ENCODE measurements around the gene AP3B1. TPM values are rescaled to one million over a fixed set of nuclear protein-coding genes. Genes with fewer than 3 reads are reported as not detected.
"Not testable (repeated sequence)": the region's sequence is repeated elsewhere in the genome, so short reads cannot be mapped to it uniquely, and the experiment has no call there.

The AP3B1 gene
- total RNA-seq, 1 experiment from 2014 or later, result 47.5 TPM

DNA sequence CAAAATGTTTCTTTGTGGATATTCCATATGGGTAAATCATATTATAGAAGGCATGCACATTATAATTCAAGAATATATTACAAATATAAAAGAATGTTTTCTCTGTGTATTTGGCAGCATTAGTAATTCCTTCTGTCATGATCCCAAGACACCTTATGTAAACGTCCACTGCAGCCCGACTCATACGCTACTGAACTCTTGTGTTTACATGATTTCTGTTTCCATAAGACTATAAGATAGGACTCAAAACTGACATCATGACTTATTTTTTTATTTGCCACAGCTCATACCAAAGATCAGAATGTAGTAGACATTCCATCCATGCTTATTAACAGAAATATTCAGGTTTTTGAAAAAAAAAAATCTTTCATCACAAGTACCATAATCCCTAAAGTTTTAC, 234.1 kb downstream of the AP3B1 start:
- DNase-seq (ENCODE audit: low read depth), result no peak
- in situ Hi-C loops (cut with HindIII; ENCODE audit: low pct_unique_long_range_greater_than_20kb, low sequenced_read_pairs), result no loop called here

DNA sequence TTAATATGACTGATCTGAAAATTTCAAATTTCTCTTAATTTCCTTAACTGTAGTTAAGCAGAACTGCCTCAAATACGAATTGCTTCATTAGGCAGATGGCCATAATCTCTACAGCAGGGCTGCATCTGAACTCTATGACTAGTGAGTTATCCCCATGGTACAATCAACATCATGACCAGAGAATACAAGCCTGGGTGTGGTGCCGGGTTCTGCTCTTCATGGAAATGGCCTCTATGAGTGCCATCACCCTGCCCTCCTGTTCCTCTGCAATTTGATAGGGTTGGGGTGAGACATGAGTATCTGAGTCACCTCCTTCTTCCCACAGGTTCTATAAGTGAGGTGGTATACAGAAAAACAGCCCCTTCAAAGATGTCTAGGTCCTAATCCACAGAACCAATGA, 235.9 kb downstream of the AP3B1 start:
- in situ Hi-C loops (cut with HindIII; ENCODE audit: low pct_unique_long_range_greater_than_20kb, low sequenced_read_pairs), result no loop called here

DNA sequence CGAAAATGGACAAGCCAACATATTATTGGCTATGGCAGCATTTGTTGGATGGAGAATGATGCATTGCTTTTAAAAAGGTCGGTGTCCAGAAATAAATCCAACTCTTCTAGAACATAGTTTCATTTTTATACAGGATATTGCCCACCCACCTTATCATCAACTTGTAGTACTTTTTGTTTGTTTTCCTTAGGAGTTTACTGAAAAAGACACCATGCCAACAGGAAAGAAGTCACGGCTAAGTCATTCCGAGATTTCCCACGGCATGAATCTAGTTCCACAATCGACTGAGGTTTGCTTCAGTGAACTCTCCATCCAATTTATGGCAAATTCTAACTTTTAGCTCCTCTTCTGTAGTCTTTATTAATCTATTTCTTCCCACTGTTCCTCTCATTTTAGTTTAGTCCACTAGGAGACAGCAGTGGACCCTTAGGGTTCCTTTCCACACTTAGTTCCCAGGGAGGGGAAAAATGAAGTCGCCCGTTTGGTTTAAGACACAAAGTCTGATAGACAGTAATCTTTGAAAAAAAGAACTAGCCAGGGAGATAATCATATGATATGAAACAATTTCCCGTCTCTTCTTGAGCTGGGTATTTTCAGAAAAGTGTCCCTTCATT, 237.5 kb downstream of the AP3B1 start:
- DNase-seq (ENCODE audit: low read depth), result no peak
- in situ Hi-C loops (cut with HindIII; ENCODE audit: low pct_unique_long_range_greater_than_20kb, low sequenced_read_pairs), result no loop called here

More for the DNA sequence above, 235.9 kb downstream of the AP3B1 start:
- DNase-seq (ENCODE audit: low read depth), result no peak

DNA sequence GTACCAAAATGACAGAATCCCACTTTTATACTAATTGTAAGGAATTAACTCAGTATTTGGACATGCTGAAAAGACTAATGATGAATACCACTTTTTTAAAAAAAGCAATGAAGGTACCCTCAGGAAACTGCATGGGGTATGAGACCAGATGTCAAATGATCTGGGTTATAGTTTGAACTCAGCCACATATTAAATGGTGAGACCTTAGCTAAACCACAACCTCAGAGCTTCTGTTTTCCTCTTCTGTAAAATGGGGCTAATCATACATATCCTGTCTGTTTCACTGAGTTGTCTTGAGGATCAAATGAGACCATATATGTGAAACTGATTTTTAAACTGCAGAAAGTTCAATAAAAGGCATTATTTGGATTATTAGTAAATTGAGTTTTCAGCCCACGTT, 238.4 kb downstream of the AP3B1 start:
- in situ Hi-C loops (cut with HindIII; ENCODE audit: low pct_unique_long_range_greater_than_20kb, low sequenced_read_pairs), result no loop called here
- no peak for DNase-seq (ENCODE audit: low read depth)

DNA sequence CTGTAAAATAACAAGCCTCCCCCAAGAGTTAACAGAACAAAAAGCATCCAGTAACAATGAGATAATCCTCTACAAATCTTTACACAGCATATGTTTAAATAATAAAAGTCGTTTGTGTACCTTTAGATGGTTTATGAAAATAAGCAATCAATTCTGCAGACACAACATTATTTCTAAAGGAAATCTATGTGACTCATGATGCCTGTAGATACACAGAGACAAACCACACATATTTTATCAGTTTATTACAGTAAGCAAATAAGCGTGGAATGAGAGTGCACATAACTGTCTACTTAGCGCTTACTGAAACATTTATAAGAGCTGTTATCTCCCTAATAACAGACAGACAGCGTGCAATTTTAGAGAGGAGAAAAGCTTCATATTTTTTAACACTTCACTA, 243.6 kb downstream of the AP3B1 start:
- DNase-seq (ENCODE audit: low read depth), result no peak
- in situ Hi-C loops (cut with HindIII; ENCODE audit: low pct_unique_long_range_greater_than_20kb, low sequenced_read_pairs), result no loop called here

DNA sequence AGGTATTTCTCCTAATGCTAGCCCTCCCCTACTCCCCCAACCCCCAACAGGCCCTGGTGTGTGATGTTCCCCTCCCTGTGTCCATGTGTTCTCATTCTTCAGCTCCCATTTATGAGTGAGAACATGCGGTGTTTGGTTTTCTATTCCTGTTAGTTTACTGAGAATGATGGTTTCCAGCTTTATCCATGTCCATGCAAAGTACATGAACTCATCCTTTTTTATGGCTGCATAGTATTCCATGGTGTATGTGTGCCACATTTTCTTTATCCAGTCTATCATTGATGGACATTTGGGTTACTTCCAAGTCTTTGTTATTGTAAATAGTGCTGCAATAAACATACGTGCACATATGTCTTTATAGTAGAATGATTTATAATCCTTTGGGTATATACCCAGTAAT, 247.7 kb downstream of the AP3B1 start:
- in situ Hi-C loops (cut with HindIII; ENCODE audit: low pct_unique_long_range_greater_than_20kb, low sequenced_read_pairs); DNase-seq (ENCODE audit: low read depth): not testable (repeated sequence)

DNA sequence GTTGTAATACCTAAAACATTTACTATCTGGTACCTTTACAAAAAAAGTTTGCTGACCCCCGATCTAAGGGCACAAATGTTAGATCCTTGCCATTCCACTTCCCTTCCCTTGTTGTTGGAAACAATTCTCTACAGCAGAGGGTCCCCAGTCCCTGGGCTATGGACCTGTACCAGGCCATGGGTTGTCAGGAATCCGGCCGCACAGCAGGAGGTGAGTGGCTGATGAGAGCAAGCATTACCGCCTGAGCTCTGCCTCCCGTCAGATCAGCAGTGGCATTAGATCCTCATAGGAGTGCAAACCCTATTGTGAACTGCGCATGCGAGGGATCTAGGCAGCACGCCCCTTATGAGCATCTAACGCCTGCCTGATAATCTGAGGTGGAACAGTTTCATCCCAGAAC, 248.5 kb downstream of the AP3B1 start:
- in situ Hi-C loops (cut with HindIII; ENCODE audit: low pct_unique_long_range_greater_than_20kb, low sequenced_read_pairs), result no loop called here
- DNase-seq (ENCODE audit: low read depth), result no peak

DNA sequence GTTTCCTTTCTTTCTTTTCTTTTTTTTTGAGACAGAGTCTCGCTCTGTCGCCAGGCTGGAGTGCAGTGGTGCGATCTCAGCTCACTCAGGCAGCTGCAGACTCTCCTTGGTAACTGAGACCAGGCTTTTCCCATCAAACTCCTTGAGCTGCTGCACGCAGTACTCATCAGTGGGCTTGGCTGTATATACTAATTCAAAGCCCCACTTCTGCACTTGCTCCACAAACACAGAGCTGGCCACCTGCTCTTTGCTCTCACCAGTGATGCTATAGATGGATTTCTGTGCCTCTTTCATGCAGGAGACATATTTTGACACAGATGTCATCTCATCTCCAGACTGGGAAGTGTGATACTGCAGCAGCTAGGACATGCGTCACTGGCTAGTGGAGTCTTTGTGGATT, 252.7 kb downstream of the AP3B1 start:
- DNase-seq (ENCODE audit: low read depth), result no peak
- in situ Hi-C loops (cut with HindIII; ENCODE audit: low pct_unique_long_range_greater_than_20kb, low sequenced_read_pairs), result no loop called here

DNA sequence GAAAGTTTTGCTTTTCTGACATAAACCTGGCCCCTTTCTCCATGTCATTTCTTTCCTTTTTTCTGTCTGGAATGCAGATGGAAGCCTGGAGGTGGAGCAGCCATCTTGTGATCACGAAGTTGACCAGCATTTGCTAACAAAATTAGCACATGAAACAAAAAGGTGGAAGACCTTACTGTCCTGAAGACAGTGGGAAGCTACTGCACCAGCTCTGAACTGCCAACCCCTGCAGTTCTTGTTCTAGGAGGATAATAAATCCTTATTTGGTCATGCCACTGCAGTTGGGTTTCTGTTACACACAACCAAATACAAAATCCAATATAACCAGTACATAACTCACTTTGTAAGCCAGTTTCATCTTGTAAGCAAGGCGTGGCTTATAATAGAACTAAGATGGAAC, 269.0 kb downstream of the AP3B1 start:
- in situ Hi-C loops (cut with HindIII; ENCODE audit: low pct_unique_long_range_greater_than_20kb, low sequenced_read_pairs), result no loop called here
- DNase-seq (ENCODE audit: low read depth), result no peak

DNA sequence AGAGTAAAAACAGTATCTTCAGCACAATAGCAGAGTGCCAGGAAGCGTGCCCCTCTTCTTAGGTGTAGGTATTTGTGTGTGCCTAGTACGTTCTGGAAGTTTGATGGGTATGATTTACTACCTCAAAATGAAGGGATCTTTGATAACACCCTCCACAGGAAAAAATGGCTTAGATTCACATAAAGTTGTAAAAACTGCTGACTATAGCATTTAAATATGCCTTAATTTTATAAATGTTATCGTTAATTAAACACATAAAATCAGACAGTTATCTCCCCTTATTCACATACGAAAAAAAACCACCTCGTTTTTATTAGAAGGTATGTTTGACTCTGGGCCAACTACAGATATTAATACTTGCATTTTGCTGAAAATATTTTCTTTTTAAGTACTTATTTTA, 274.8 kb downstream of the AP3B1 start:
- in situ Hi-C loops (cut with HindIII; ENCODE audit: low pct_unique_long_range_greater_than_20kb, low sequenced_read_pairs), result no loop called here
- no peak for DNase-seq (ENCODE audit: low read depth)

DNA sequence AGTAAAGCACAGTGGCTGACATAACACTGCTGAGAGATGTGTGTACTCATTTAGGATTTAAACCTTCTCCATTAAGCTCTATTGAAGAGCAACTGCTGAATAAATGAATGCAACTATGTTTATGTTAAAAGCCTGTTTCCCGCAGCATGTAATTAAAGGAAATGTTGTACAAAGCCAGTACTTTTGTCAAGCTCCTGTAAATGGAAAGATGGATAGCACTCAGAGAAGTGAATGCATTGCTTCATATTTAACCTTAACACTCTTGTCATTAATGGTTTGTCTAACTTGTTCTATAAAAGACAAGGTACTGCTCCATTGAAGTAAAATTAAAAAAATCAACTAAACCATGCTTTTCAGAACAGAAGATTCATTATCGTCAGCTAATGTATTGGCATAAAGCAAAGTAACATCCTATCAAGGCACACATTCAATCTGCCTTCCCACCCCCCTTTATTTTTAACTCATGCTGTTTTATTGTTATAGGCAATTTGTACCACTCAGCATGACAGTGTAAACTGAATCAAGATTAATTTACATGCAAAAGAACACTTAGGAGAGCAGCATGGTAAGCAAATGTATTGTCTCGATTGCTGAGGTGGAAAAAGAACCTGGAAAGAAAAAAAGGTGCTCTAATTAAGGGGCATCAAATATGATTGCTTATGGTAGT, 277.5 kb downstream of the AP3B1 start:
- in situ Hi-C loops (cut with HindIII; ENCODE audit: low pct_unique_long_range_greater_than_20kb, low sequenced_read_pairs), result no loop called here
- DNase-seq (ENCODE audit: low read depth), result no peak

DNA sequence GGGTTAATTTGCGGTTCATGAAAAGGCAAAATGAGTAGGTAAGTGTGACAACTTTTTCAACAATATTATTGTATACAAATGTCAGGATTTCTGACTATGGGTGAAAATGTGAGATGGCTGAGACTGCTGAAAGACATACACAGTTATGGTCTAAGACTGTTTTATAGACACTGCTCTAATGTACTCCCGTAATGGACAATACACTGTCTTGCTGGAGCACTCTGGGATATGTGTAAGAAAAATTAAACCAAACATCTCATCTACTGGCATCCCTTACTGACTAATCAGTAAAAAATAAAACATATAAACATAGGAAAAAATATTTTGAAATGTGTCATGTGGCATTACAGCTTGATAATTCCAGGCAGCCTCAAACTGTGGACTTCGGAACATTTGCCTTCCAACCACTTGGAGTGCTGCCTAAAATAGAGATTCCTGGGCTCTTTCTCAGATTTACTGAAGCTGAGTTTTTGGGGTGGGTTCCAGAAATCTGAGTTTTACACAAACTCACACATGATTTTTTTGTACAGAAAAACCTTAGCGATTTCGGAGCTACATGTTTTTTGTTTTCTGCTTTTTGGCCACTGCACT, 284.5 kb downstream of the AP3B1 start:
- in situ Hi-C loops (cut with HindIII; ENCODE audit: low pct_unique_long_range_greater_than_20kb, low sequenced_read_pairs), result no loop called here
- DNase-seq (ENCODE audit: low read depth), result no peak

DNA sequence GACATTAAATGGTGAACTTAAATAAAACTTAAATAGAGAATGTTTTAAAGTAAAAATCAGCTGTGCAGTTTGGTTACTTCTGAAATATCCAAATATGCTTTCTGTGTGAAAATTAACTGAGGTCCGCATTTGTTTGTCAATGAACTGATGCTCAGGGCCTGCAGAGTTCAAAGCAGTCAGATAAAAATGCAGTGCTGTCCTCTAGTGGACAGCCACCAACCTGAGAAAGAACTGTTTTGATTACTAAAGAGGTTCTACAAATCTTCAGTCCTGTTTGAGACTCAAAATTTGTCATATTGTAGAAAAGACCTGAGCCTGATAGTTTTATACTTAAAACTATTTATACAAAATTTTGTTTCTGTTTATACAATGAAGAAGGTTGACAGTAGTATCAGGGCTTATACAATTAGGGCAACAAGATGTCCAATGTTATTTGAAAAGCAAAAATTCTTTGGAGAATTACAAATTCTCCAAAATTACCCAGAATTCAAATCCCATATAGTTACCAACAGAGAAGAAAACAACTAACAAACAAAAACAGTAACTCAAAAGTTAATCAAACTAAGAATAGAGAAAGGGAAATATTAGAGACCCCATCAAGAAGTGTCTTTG, 286.0 kb downstream of the AP3B1 start:
- in situ Hi-C loops (cut with HindIII; ENCODE audit: low pct_unique_long_range_greater_than_20kb, low sequenced_read_pairs), result no loop called here
- DNase-seq (ENCODE audit: low read depth), result peak; percentile 21

DNA sequence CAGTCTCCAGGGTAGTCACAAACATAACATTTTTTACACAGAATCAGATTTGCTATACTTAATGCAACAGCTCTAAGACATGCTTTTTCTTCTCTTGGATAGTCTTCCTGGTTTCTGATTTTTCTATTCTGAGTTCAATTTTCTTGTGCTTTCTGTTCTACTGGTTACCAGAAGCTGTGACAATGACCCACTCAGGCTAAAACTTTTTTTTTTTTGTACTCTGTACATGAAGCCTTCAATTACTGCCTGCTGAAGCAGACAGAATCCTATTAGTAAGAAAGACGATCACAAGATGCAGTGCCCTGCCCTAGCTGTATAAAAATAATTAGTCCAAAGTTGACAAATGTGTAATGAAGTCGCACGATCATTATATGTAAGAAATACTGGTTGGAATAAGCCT, 287.3 kb downstream of the AP3B1 start:
- in situ Hi-C loops (cut with HindIII; ENCODE audit: low pct_unique_long_range_greater_than_20kb, low sequenced_read_pairs), result no loop called here
- DNase-seq (ENCODE audit: low read depth), result no peak

DNA sequence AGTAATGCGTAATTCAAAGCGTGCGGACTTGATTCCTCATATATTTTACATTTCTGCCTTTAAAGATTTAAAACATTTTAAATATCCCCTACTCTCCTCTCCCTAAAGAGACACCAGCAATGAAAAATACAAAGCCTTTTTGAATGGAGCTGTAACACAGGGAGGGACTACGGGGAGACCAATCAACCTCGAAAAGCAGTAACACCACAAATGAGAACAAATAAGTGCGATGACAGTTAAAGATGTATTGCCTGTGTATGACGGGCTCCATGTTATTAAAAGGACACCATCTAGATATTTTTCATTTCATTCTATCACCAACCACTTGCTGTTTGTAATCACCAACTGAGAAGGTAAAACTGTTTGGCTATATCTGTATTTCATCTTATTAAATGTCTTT, 288.0 kb downstream of the AP3B1 start:
- no peak for DNase-seq (ENCODE audit: low read depth)
- in situ Hi-C loops (cut with HindIII; ENCODE audit: low pct_unique_long_range_greater_than_20kb, low sequenced_read_pairs), result no loop called here

DNA sequence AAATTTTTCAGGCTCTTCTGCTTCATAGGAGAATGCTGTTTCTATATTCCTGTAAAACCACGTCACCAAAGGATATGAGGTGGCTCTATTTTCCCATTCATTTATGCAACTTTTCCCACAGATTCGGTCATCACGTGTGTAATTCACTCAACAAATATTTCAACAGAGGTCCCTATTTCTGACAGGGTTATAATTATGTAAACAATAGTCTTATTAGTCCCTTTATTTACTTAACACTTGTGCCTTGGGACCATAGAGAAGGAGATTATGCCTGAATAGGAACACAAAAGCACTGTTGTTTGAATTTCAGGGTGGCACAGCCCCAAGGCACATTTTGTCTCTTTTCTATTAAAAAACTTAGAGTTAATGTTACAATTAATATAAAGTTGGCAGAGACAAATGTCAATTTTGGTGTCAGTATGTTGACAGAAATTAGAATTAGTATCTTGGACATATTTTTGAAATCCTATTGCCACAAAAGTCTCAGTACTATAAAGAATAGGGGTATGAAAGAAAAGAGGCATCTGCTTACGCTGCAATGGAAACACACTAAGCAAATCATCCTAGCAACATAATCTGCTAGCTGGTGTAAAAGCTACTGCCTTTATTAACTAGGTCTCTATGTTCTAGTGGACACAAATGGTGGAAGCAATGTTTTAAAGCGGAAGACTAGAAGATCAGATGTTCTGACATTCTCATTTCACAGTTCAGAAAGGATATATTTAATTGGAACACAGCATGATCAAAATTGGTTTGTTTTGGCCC, 289.3 kb downstream of the AP3B1 start:
- DNase-seq (ENCODE audit: low read depth), result no peak
- in situ Hi-C loops (cut with HindIII; ENCODE audit: low pct_unique_long_range_greater_than_20kb, low sequenced_read_pairs), result no loop called here

DNA sequence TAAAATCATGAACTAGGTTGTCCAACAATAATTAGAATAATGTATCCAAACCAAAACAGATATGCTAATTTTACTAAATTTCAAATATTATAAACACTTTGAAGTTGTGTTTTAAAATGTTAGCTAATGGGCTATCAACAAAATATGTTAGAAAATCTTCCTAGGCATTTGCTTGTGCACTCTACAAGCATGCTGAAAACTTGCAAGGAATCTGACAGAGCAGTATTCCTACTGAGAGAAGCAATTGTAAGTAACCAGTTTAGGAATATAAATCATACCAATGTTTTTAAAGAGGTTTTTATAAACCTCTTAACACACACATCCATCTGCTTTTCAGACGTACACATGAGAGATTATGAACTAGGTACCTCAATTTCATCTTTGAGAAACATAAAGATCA, 289.9 kb downstream of the AP3B1 start:
- in situ Hi-C loops (cut with HindIII; ENCODE audit: low pct_unique_long_range_greater_than_20kb, low sequenced_read_pairs), result no loop called here
- DNase-seq (ENCODE audit: low read depth), result no peak

DNA sequence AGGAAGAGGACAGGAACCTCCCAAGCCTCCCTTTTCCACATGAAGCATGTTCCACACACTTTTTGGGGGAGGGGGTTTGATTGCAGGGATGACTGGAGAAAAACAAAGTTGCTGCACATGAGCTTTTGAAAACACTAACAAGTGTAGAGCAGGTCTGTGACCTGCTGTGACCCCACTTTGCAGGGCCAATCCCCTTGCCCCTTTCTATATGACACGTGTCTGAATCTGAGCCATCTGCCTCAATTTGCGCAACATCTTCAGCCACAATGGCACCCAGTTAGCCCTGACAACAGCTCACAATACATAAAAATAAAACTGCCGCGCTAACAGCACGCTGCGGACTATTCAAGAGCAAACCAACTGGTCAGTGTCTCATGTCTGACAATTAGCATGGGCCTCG, 290.6 kb downstream of the AP3B1 start:
- in situ Hi-C loops (cut with HindIII; ENCODE audit: low pct_unique_long_range_greater_than_20kb, low sequenced_read_pairs), result no loop called here
- DNase-seq (ENCODE audit: low read depth), result no peak

DNA sequence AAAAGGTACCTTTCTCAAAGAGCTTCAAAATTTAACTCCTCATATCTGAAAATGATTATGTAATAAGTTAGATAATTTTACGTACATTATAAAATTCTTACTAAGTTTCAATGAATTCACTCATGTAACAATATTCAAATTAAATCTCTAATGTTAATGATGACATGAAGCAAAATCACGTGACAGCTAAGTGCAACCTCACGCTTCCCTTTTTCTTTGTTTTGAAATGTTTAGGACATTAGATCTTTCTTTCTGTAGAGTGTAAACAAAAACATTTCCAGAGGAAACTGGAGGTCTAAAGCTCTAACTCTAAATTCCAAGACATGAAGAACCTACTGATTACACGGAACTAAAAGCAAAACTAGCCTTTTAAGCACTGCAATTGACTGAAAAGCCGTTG, 291.0 kb downstream of the AP3B1 start:
- in situ Hi-C loops (cut with HindIII; ENCODE audit: low pct_unique_long_range_greater_than_20kb, low sequenced_read_pairs), result no loop called here
- DNase-seq (ENCODE audit: low read depth), result no peak

Measured in Caki2 (cell line).